K562 (cell line): Measurements from ENCODE around the gene ROBO2. TPM values are rescaled to one million over a fixed set of nuclear protein-coding genes. Genes with fewer than 3 reads are reported as not detected.

Experiments used
- ATAC-seq: fragments of 200-7000 bp; cut with Tn5 transposase; 3 replicates; pipeline ENCODE4 v1.9.1; 2020; ENCODE audit warnings: moderate library complexity
- BruUV-seq: library from RNA; stranded (reverse); fragments of 400-500 nt; replicated peaks from 2 replicates; lab custom pipeline; 2021; lab: Mats Ljungman, UMichigan
- CTCF ChIA-PET: fragments of 300-600 bp; formaldehyde crosslinking; extraction: SDS; loops from one replicate; lab custom pipeline; 2021; ENCODE audit warnings: low intra/inter-chr PET ratio; lab: Yijun Ruan, JAX
- POLR2A ChIA-PET: fragments of 300-600, 350-650 bp; sonication (Branson Sonifier 250); formaldehyde crosslinking; extraction: SDS; loops from one replicate; lab custom pipeline; 2021; ENCODE audit warnings: antibody characterized with exemption, inconsistent platforms; lab: Yijun Ruan, JAX
- DNase-seq, 4 experiments: peaks; one replicate each; pipeline versions ENCODE4 v3.0.0 to v3.0.0-alpha.2; 2011 to 2018; ENCODE audit warnings: low spot score in 3 of 4, mixed read lengths in 3 of 4; ENCODE audit errors: extremely low read depth in 1 of 4
- FAIRE-seq: peaks from 2 replicates; lab custom pipeline; 2011; peaks lifted over from hg19 to GRCh38; lab: Jason Lieb, UNC
- H2AFZ ChIP-seq: 2 replicates; pipeline ENCODE4 v1.6.0; 2011; ENCODE audit warnings: low read depth, low read length, control low read depth, inconsistent platforms
- H3K27ac ChIP-seq: fragments of 200-600 bp; 3 replicates; pipeline ENCODE4 v1.8.0; 2011; ENCODE audit warnings: low read depth, mild to moderate bottlenecking, control low read depth, inconsistent platforms, low read length, moderate library complexity, mixed read lengths; ENCODE audit errors: extremely low read depth
- H3K27me3 ChIP-seq, 2 experiments: fragments of 300-600 bp in 1 of 2; 2 replicates in 1 of 2; 3 replicates in 1 of 2; pipeline versions ENCODE4 v1.6.0 to v1.8.0; 2011; ENCODE audit warnings: inconsistent platforms in 2 of 2, low read length in 2 of 2, mild to moderate bottlenecking in 1 of 2, mixed read lengths in 1 of 2, moderate library complexity in 1 of 2; ENCODE audit not compliant: control insufficient read depth in 2 of 2, insufficient read depth in 2 of 2
- H3K36me3 ChIP-seq: fragments of 300-600 bp; 3 replicates; pipeline ENCODE4 v1.8.0; 2011; ENCODE audit warnings: mild to moderate bottlenecking, low read length, inconsistent platforms; ENCODE audit not compliant: control insufficient read depth, insufficient read depth
- H3K4me1 ChIP-seq, 2 experiments: fragments of 200-600 bp in 1 of 2; replicated peaks in 1 of 2; 2 replicates in 1 of 2; 3 replicates in 1 of 2; pipeline versions ENCODE4 v1.5.1 to v1.8.0; 2011; ENCODE audit warnings: inconsistent platforms in 2 of 2, low read length in 2 of 2, mild to moderate bottlenecking in 1 of 2, mixed read lengths in 1 of 2, moderate library complexity in 1 of 2; ENCODE audit not compliant: control insufficient read depth in 2 of 2, insufficient read depth in 2 of 2
- H3K4me2 ChIP-seq: 2 replicates; pipeline ENCODE4 v1.6.1; 2011; ENCODE audit warnings: low read length, control low read depth, inconsistent platforms, mixed read lengths; ENCODE audit not compliant: insufficient read depth
- H3K4me3 ChIP-seq: fragments of 200-600 bp; sonication (generic), shearing (Covaris generic); 2 replicates; pipeline ENCODE4 v1.5.1; 2016; ENCODE audit warnings: control low read depth, inconsistent platforms
- H3K79me2 ChIP-seq: fragments of 200-600 bp; 3 replicates; pipeline ENCODE4 v1.8.0; 2011; ENCODE audit warnings: low read length, inconsistent platforms; ENCODE audit not compliant: control insufficient read depth, insufficient read depth
- H3K9ac ChIP-seq, 2 experiments: 2 replicates each; pipeline versions ENCODE4 v1.6.0 to v1.6.1; 2011; ENCODE audit warnings: low read depth in 2 of 2, low read length in 2 of 2, control low read depth in 1 of 2, inconsistent platforms in 1 of 2, mild to moderate bottlenecking in 1 of 2, mixed read lengths in 1 of 2; ENCODE audit not compliant: insufficient read depth in 1 of 2
- H3K9me1 ChIP-seq: one replicate; pipeline ENCODE4 v1.6.0; 2011; ENCODE audit warnings: inconsistent platforms, mild to moderate bottlenecking, low read length, moderate library complexity; ENCODE audit not compliant: control insufficient read depth, insufficient read depth
- H3K9me3 ChIP-seq: replicated peaks from 2 replicates; pipeline ENCODE4 v1.5.1; 2011; ENCODE audit warnings: low read depth, low read length, inconsistent platforms; ENCODE audit not compliant: control insufficient read depth, insufficient read depth
- H4K20me1 ChIP-seq: replicated peaks from 2 replicates; pipeline ENCODE4 v1.6.1; 2011; ENCODE audit warnings: low read length, inconsistent platforms, mixed read lengths; ENCODE audit not compliant: control insufficient read depth, insufficient read depth
- ARID4B ChIP-seq: sonication (generic); formaldehyde crosslinking; IDR thresholded peaks from 2 replicates; pipeline ENCODE4 v1.8.0; 2022; ENCODE audit warnings: mild to moderate bottlenecking, missing genetic modification reagents
- KLF6 ChIP-seq: fragments of 250-450 bp; sonication (Bioruptor Pico); IDR thresholded peaks from 2 replicates; pipeline ENCODE4 v1.4.0; 2020; ENCODE audit warnings: mild to moderate bottlenecking, moderate library complexity, borderline replicate concordance
- RFX7 ChIP-seq: fragments of 250-450 bp; sonication (Bioruptor Pico); IDR thresholded peaks from 2 replicates; pipeline ENCODE4 v1.5.1; 2021; ENCODE audit warnings: mild to moderate bottlenecking
- TGIF2 ChIP-seq: sonication (generic); formaldehyde crosslinking; IDR thresholded peaks from 2 replicates; pipeline ENCODE4 v1.8.1; 2022; ENCODE audit warnings: mild to moderate bottlenecking, missing genetic modification reagents, moderate library complexity
- WGBS: fragments of 100-300 bp; shearing (Covaris generic); methylation state at CpG from one replicate; pipeline ENCODE4 v1.1.6; 2016; ENCODE audit warnings: low coverage, mixed read lengths; ENCODE audit not compliant: insufficient coverage; ENCODE audit errors: missing lambda C conversion rate; 5-methylcytosine and 5-hydroxymethylcytosine counted together
- in situ Hi-C: fragments of 300-500 bp; cut with MboI; formaldehyde crosslinking; loops from 4 replicates; pipeline ENCODE4 v1.15.0; 2018; ENCODE audit warnings: inconsistent platforms, mixed read lengths
- intact Hi-C: fragments of 100-400 bp; cut with micrococcal nuclease; formaldehyde crosslinking; loops from 2 replicates; pipeline ENCODE4 v1.14.2; 2022
- polyA plus RNA-seq, 8 experiments: library from polyadenylated mRNA; depleted of rRNA in 4 of 8; stranded (reverse) in 5 of 8; unstranded in 3 of 8; fragments of >200 nt; fragmentation: Nextera tagmentation in 2 of 8; fragmentation: Illumina TruSeq in 1 of 8; extraction: Ambion mirVana in 2 of 8; extraction: Trizol in 1 of 8; gene quantifications; 2 replicates each; pipeline versions ENCODE4 v1.2.1 to v1.2.3, GENCODE V29; 2011 to 2014; ENCODE audit warnings: inconsistent platforms in 1 of 8, missing spikeins in 1 of 8
- total RNA-seq, 7 experiments: library from RNA; depleted of rRNA in 6 of 7; stranded (reverse); fragments of >200 nt in 6 of 7; fragmentation: Illumina TruSeq in 2 of 7; extraction: Trizol in 2 of 7; gene quantifications; 2 replicates each; pipeline versions ENCODE4 v1.2.1 to v1.2.3, GENCODE V29; 2011 to 2021; ENCODE audit warnings: low replicate concordance in 1 of 7

Gene ROBO2
- total and polyA plus RNA-seq, 9 of the 15 experiments (the other 6 are each of a cell fraction or from before 2014, with no cell fraction given) = 0.84 to 3.0 (median 1.7) TPM

- 0% methylated on average over 1 of the region's 1 CpG for WGBS
- Histone ChIP-seq H3K9me3 (no peaks in the 10 kb centered on the region), H3K79me2 (no peaks in the 10 kb centered on the region), H2AFZ (no peak overlapping the region), H3K9me1 (no peaks in the 10 kb centered on the region), H4K20me1 (no peaks in the 10 kb centered on the region), H3K4me1 (no peaks in the 10 kb centered on the region), H3K4me3 (no peak overlapping the region), H3K36me3 (no peaks in the 10 kb centered on the region), H3K9ac (no peak overlapping the region), H3K27me3 (no peaks in the 10 kb centered on the region), H3K4me2 (no peak overlapping the region), H3K27ac (no peak overlapping the region)
- TF ChIP-seq TGIF2 = no peak
- TF ChIP-seq KLF6 (CRISPR knock-in tag) = no peak
- no peak for TF ChIP-seq RFX7 (CRISPR knock-in tag)
- TF ChIP-seq ARID4B (CRISPR knock-in tag) = no peak
- no peak for DNase-seq
- CTCF ChIA-PET = no interaction called here
- intact Hi-C loops (no loop called here), in situ Hi-C loops (no loop called here)
- POLR2A ChIA-PET = no interaction called here
- BruUV-seq = no TSS peak
- no peak for FAIRE-seq
- no peak for ATAC-seq
Measured at GRCh38 chr3:77404871-77405270, 365.0 kb downstream of the ROBO2 start.
